ENCODE results near the gene ABHD14A.

Gene ABHD14A

DNA sequence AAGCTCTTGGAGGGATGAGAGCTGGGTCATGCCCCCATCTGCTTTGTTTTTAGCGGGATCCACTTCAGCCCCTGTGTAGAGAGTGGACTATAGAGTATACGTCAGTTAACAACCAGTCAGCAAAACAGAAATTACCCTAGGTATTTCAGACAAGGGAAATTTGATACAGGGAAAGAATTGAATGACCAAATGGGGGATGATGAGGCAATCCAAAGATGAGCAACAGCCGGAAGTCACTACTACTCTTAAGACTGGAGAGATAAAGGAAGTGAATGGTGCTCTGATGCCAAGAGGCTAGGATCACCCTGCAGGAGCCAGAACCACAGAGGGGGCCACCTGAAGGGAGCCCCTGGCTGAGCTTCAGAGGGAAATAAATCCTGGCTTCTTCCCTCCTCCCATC, 21.4 kb upstream of the ABHD14A start:
- no peaks in the 10 kb centered on the region for H3K9me3 ChIP-seq (ENCODE audit: insufficient read depth, low read length)
- H3K9ac ChIP-seq (ENCODE audit: low read length), result no peak overlapping the region
- no peaks in the 10 kb centered on the region for H3K79me2 ChIP-seq (ENCODE audit: insufficient read depth, low read length)
- H3K27ac ChIP-seq (ENCODE audit: low read depth, low read length), result no peak overlapping the region
- no peaks in the 10 kb centered on the region for H3K27me3 ChIP-seq (ENCODE audit: low read length)
- no peak overlapping the region for H2AFZ ChIP-seq (ENCODE audit: low read depth, low read length, severe bottlenecking)
- no peak overlapping the region for H3K4me3 ChIP-seq (ENCODE audit: insufficient read depth, low read length, poor library complexity, severe bottlenecking)
- no peak overlapping the region for H3K4me2 ChIP-seq (ENCODE audit: low read depth, low read length, poor library complexity, severe bottlenecking)
- no peaks in the 10 kb centered on the region for H3K9me2 ChIP-seq (replicated peaks; ENCODE audit: insufficient read depth, low read length)
- TF ChIP-seq, protein P1, sequence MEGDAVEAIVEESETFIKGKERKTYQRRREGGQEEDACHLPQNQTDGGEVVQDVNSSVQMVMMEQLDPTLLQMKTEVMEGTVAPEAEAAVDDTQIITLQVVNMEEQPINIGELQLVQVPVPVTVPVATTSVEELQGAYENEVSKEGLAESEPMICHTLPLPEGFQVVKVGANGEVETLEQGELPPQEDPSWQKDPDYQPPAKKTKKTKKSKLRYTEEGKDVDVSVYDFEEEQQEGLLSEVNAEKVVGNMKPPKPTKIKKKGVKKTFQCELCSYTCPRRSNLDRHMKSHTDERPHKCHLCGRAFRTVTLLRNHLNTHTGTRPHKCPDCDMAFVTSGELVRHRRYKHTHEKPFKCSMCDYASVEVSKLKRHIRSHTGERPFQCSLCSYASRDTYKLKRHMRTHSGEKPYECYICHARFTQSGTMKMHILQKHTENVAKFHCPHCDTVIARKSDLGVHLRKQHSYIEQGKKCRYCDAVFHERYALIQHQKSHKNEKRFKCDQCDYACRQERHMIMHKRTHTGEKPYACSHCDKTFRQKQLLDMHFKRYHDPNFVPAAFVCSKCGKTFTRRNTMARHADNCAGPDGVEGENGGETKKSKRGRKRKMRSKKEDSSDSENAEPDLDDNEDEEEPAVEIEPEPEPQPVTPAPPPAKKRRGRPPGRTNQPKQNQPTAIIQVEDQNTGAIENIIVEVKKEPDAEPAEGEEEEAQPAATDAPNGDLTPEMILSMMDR (IDR thresholded peaks at IDR 0.05; ENCODE audit: insufficient read depth, low read length, poor library complexity, severe bottlenecking), result no peak
- TF ChIP-seq EZH2phosphoT487 (conservative IDR thresholded peaks at IDR 0.05; ENCODE audit: low read length), result no peak
- no peaks in the 10 kb centered on the region for H3K36me3 ChIP-seq (ENCODE audit: low read length)
- no peaks in the 10 kb centered on the region for H3F3A ChIP-seq (ENCODE audit: insufficient read depth)
- no peaks in the 10 kb centered on the region for H4K20me1 ChIP-seq (ENCODE audit: low read depth, low read length)

DNA sequence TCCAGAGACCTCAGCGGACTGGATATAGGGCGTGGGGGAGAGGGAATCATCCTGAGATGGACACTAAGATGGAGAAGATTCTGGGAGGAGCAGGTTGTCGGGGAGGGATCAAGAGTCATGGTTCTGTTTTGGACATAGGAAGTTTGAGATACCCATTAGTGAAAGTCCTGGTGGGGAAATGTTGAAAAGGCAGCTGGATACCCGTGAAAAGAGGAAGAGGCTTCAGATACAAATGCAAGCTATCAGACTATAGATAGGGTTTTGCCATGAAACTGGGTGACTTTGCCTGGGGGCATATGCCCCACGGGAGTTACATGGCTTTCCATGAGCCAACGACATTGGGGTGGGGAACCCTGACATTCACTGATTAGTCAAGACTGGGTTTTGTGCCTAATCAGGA, 20.8 kb upstream of the ABHD14A start:
- Histone ChIP-seq H2AFZ (ENCODE audit: low read depth, low read length, severe bottlenecking) (no peak overlapping the region), H3K9ac (ENCODE audit: low read length) (no peak overlapping the region), H3K27ac (ENCODE audit: low read depth, low read length) (no peak overlapping the region), H3F3A (ENCODE audit: insufficient read depth) (no peaks in the 10 kb centered on the region), H3K27me3 (ENCODE audit: low read length) (no peaks in the 10 kb centered on the region), H3K9me2 (replicated peaks; ENCODE audit: insufficient read depth, low read length) (no peaks in the 10 kb centered on the region), H3K9me3 (ENCODE audit: insufficient read depth, low read length) (no peaks in the 10 kb centered on the region), H3K79me2 (ENCODE audit: insufficient read depth, low read length) (no peaks in the 10 kb centered on the region), H3K4me3 (ENCODE audit: insufficient read depth, low read length, poor library complexity, severe bottlenecking) (no peak overlapping the region), H4K20me1 (ENCODE audit: low read depth, low read length) (no peaks in the 10 kb centered on the region), H3K4me2 (ENCODE audit: low read depth, low read length, poor library complexity, severe bottlenecking) (no peak overlapping the region), H3K36me3 (ENCODE audit: low read length) (no peaks in the 10 kb centered on the region)
- TF ChIP-seq, protein P1 (IDR thresholded peaks at IDR 0.05; ENCODE audit: insufficient read depth, low read length, poor library complexity, severe bottlenecking), result no peak
- TF ChIP-seq EZH2phosphoT487 (conservative IDR thresholded peaks at IDR 0.05; ENCODE audit: low read length), result no peak

DNA sequence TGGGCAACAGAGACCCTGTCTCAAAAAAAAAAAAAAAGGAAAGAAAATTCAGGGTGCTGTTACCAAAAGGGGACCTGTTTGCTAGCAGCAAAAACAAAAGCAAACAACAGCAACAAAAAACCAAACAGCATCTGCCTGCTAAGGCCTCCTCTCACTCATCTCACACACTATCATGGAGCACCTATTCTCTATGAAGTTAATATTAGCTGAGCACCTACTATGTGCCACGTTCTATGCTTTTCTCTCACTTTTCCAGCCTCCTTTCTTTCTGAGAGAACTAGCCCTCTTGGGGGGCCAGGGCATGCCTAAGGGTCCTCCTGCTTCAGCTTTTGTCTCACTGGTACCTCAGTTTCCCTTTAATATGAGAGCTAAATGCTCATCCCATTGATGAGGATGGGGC, 20.2 kb upstream of the ABHD14A start:
- Histone ChIP-seq H4K20me1 (ENCODE audit: low read depth, low read length) (no peaks in the 10 kb centered on the region), H3K27me3 (ENCODE audit: low read length) (no peaks in the 10 kb centered on the region), H3K27ac (ENCODE audit: low read depth, low read length) (no peak overlapping the region), H3K79me2 (ENCODE audit: insufficient read depth, low read length) (no peaks in the 10 kb centered on the region), H3K9ac (ENCODE audit: low read length) (no peak overlapping the region), H3K9me3 (ENCODE audit: insufficient read depth, low read length) (no peaks in the 10 kb centered on the region), H3F3A (ENCODE audit: insufficient read depth) (no peaks in the 10 kb centered on the region), H3K36me3 (ENCODE audit: low read length) (no peaks in the 10 kb centered on the region), H3K9me2 (replicated peaks; ENCODE audit: insufficient read depth, low read length) (no peaks in the 10 kb centered on the region), H3K4me2 (ENCODE audit: low read depth, low read length, poor library complexity, severe bottlenecking) (no peak overlapping the region), H3K4me3 (ENCODE audit: insufficient read depth, low read length, poor library complexity, severe bottlenecking) (no peak overlapping the region), H2AFZ (ENCODE audit: low read depth, low read length, severe bottlenecking) (no peak overlapping the region)
- TF ChIP-seq, protein P1 (IDR thresholded peaks at IDR 0.05; ENCODE audit: insufficient read depth, low read length, poor library complexity, severe bottlenecking), result no peak
- no peak for TF ChIP-seq EZH2phosphoT487 (conservative IDR thresholded peaks at IDR 0.05; ENCODE audit: low read length)

Measured in SU-DHL-6 (cell line).